IPS DF 6.9 (cell line): ENCODE measurements around the gene KDSR.

Source experiments
- DNase-seq: peaks from one replicate; pipeline ENCODE4 v3.0.0-alpha.2; 2013; ENCODE audit warnings: low read depth, low spot score
- H3K27ac ChIP-seq: one replicate; pipeline ENCODE4 v1.5.1; 2013; ENCODE audit warnings: low read length, control low read depth
- H3K27me3 ChIP-seq: 2 replicates; pipeline ENCODE4 v1.6.1; 2013; ENCODE audit warnings: mild to moderate bottlenecking, low read length; ENCODE audit not compliant: control insufficient read depth, insufficient read depth
- H3K36me3 ChIP-seq: 2 replicates; pipeline ENCODE4 v1.6.1; 2013; ENCODE audit warnings: low read length; ENCODE audit not compliant: control insufficient read depth, insufficient read depth
- H3K4me1 ChIP-seq: 2 replicates; pipeline ENCODE4 v1.6.1; 2013; ENCODE audit warnings: low read length; ENCODE audit not compliant: control insufficient read depth, insufficient read depth
- H3K4me3 ChIP-seq: 2 replicates; pipeline ENCODE4 v1.5.1; 2013; ENCODE audit warnings: mild to moderate bottlenecking, low read length
- H3K9me3 ChIP-seq: 2 replicates; pipeline ENCODE4 v1.6.1; 2013; ENCODE audit warnings: low read length, inconsistent platforms; ENCODE audit not compliant: control insufficient read depth, insufficient read depth
- WGBS: extraction: QIAGEN DNeasy Blood & Tissue Kit; methylation state at CpG from one replicate; pipeline ENCODE4 v1.1.7; 2013; ENCODE audit warnings: mixed read lengths, missing lambda C conversion rate; ENCODE audit not compliant: insufficient read length, insufficient coverage; 5-methylcytosine and 5-hydroxymethylcytosine counted together

Gene KDSR

DNA sequence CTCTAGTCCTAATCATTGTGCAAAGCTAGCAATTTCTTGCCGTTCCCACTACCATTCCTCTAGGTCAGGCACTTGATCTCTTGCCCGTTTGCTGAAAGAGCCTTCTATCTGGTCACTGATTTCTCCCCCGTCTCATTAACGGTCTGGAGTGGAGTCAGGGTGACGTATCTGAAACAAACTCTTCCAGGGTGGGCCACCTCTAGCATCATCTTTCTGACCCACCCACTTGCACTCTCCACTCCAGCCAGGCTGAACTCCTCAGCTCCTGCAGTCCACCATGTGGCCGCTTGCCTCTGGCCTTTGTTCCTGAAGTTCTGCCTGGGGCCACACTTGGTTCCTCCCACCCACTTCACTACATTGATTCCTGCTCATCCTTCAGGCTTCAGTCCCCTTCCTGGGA, 60.8 kb downstream of the KDSR start:
- Histone ChIP-seq H3K4me1 (no peaks in the 10 kb centered on the region), H3K27ac (no peak overlapping the region), H3K4me3 (no peak overlapping the region)

DNA sequence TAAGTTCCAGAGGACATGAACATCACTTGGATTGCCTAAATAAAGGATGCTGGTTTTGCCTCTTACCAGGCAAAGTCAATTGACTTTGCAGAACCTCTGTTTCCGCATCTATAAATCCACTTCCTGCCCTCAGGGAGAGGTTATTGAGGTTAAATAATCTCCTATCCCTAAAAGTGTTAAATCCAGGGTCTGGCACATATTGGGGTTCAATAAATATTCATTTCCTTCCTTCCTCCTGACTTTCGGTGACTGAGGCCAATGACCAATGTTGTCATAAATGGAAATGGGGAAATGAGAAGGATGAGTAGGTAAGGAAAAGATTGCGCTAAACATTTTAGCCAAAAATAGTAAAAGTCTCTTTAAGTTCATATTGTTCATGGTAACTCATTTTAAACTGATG, 63.5 kb downstream of the KDSR start:
- no peaks in the 10 kb centered on the region for H3K36me3 ChIP-seq
- H3K27me3 ChIP-seq, result no peaks in the 10 kb centered on the region
- no peak overlapping the region for H3K27ac ChIP-seq
- H3K9me3 ChIP-seq, result no peaks in the 10 kb centered on the region
- no peak overlapping the region for H3K4me3 ChIP-seq
- no CpG with 5 or more reads among the region's 3 CpGs for WGBS
- no peaks in the 10 kb centered on the region for H3K4me1 ChIP-seq
- DNase-seq, result no peak

More for the DNA sequence above, 60.8 kb downstream of the KDSR start:
- no peak for DNase-seq
- Histone ChIP-seq H3K27me3 (no peaks in the 10 kb centered on the region), H3K36me3 (no peaks in the 10 kb centered on the region), H3K9me3 (no peaks in the 10 kb centered on the region)
- WGBS, result no CpG with 5 or more reads among the region's 6 CpGs

DNA sequence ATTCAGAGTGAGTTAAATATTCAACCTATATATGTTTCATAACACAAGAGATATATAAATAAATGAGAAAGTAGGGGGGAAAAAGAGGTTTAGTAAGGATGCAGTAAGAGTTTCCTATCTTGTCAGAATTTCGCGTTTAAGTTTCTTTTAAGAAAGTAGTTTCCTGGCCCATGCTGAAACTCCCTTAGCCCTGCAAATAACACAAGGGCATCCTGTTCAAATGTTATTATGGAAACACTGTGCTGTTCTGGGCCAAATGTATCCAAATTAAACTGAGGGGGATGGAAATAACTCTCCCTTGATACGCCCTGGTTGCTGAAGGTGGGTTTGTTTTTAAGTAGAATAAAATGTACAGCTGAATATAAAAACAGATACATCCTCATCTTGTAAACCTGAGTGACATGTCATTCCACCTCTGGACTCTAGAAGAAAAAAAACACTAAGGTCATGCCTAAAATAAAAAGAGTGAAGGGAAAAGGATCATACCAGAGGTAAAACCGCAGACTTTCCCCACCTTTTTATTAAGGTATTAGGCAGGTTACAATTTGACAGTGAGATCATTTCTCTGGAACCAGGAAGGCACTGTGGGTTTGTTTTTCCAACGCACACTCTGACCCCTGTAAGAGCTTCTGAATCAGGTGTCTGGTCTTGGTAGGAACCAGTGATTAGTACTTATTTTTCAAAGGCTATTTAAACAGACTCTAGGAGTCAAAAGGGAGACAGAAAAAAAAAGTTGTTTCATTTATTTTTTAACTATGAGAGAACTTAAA, 64.2 kb downstream of the KDSR start:
- no peak for DNase-seq
- H3K27ac ChIP-seq, result no peak overlapping the region
- H3K36me3 ChIP-seq, result no peaks in the 10 kb centered on the region
- H3K4me1 ChIP-seq, result peaks cover 3% of the 10 kb centered on the region; the same call in 1 of the 2 replicates
- H3K27me3 ChIP-seq, result no peaks in the 10 kb centered on the region
- H3K9me3 ChIP-seq, result no peaks in the 10 kb centered on the region
- no peak overlapping the region for H3K4me3 ChIP-seq
- no CpG with 5 or more reads among the region's 5 CpGs for WGBS

DNA sequence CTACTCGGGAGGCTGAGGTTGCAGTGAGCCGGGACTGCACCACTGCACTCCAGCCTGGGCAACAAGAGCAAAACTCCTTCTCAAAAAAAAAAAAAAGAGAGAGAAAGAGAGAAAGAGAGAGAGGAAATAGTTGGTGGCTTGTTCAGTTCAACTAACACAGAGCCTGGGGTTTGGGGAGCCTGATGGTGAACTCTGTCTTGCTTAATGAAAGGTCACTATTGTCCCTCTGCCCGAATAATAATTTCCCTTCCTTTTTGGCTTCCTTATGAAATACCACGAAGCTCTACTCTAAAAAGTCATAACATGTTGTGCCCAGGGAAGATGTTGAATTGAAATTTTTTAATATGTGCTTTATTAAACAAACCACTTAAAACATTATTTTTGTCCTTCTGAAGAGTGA, 64.8 kb downstream of the KDSR start:
- H3K4me3 ChIP-seq, result no peak overlapping the region
- H3K27ac ChIP-seq, result no peak overlapping the region
- peaks cover 3% of the 10 kb centered on the region; the same call in 1 of the 2 replicates for H3K4me1 ChIP-seq
- no peaks in the 10 kb centered on the region for H3K27me3 ChIP-seq
- no peak for DNase-seq
- no peaks in the 10 kb centered on the region for H3K36me3 ChIP-seq
- WGBS, result no CpG with 5 or more reads among the region's 4 CpGs
- H3K9me3 ChIP-seq, result no peaks in the 10 kb centered on the region

DNA sequence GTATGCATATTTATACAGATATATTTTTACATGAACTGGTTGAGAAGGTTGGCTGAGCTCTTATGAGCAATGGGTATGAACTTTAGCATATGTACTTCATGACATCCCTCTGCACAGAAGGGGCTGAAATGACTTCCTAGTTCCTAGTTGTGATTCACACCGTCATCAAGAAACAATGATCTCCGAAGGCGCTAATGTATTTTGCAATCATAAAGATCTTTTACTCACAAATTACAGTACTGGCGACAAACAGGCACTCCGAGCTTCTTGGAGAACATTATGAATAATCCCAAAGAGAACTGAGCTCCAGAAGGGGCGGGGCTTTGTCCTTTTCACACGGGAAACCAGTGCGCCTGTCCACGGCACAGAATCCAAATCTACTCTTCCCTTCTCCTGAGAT, 65.6 kb downstream of the KDSR start:
- WGBS, result no CpG with 5 or more reads among the region's 9 CpGs
- DNase-seq, result no peak
- Histone ChIP-seq H3K4me3 (no peak overlapping the region), H3K27ac (no peak overlapping the region), H3K4me1 (peaks cover 3% of the 10 kb centered on the region; the same call in 1 of the 2 replicates), H3K36me3 (no peaks in the 10 kb centered on the region), H3K9me3 (no peaks in the 10 kb centered on the region), H3K27me3 (no peaks in the 10 kb centered on the region)

DNA sequence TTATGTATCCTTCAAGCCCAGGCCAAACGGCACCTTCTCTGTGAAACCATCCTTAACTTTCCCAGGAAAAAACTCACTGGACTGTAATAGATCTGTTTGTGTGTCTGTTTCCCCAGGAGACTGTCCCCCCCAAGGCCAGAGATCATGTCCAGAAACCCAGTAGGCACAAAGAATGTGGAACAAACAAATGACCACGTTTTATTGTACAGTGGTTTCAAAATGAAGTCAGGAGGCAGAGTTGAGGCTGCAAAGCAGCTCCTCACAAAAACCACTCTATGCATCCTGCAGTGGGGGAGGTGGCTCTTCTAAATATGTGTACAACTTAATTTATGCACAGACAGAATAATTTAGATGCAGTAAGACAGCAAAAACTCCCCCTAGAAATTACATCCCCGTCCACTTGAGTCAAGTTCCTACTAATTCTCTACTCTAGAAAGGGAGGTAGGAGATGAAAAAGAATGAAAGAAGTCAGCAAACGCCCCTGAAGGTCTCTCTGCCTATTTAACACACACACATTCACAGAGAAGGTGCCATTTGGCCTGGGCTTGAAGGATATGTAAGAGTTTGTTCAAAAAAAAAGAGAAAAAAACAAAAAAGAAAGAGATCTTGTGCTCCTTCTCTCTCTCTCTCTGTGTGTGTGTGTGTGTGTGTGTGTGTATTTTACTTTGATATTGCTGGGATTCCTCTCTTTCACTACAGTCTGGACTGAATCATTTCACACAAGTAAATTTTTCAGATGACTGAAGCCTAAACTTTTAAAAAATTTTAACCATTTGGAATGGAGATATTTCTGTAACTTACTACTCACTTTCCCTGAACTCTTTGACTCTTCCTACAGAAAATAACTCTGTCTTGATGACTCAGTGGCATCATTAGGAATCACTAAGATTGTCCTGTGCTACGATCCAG, 66.9 kb downstream of the KDSR start:
- Histone ChIP-seq H3K27me3 (no peaks in the 10 kb centered on the region), H3K27ac (no peak overlapping the region), H3K9me3 (no peaks in the 10 kb centered on the region), H3K36me3 (no peaks in the 10 kb centered on the region), H3K4me3 (no peak overlapping the region), H3K4me1 (peaks cover 3% of the 10 kb centered on the region; the same call in 1 of the 2 replicates)
- no CpG with 5 or more reads among the region's 5 CpGs for WGBS
- no peak for DNase-seq

DNA sequence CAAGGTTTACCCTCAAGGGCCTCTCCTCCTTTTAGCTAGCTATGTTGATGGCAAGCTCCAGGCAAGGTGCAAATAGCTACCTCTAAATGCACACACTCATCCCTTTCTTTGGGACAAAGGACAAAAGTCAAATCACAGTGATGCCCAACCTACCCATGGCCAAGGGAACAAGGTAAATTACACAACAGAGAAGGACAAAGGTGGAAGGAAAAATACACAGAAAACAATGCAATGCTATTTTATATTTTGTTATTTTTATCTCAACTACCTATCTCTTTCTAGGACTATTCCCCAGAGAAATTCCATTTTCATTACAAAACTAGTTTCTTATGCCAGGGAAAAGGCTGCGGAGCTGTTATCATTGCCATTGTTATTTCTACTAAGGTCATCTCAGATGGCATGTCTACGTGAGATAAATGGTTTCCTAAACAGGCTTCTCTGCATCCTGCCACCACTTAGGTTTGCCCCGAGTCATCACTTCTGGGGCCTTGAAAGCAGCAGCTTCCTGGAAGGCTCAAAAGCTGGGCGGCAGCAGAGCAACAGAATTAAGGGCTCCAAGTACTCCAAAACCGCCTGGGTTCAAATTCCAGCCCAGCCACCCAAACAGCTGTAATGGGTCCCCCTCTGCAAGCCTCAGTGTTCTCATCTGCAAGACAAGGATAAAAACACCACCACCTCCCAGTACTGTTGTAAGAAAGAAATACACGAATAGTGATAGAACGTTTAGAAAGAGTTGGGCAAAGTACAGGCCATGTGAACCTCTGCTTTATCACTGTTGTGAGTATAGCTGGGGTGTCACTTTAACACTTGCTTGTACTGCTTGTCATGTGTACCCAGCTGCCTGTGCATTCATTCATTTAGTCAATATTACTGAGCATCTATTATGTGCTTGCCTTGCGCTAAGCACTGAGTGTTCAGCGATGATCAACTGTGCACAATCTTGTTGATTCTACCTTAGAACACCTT, 68.3 kb downstream of the KDSR start:
- Histone ChIP-seq H3K4me3 (no peak overlapping the region), H3K27me3 (no peaks in the 10 kb centered on the region), H3K4me1 (peaks cover 3% of the 10 kb centered on the region; the same call in 1 of the 2 replicates), H3K9me3 (no peaks in the 10 kb centered on the region), H3K27ac (no peak overlapping the region), H3K36me3 (no peaks in the 10 kb centered on the region)
- WGBS, result no CpG with 5 or more reads among the region's 9 CpGs
- DNase-seq, result no peak

DNA sequence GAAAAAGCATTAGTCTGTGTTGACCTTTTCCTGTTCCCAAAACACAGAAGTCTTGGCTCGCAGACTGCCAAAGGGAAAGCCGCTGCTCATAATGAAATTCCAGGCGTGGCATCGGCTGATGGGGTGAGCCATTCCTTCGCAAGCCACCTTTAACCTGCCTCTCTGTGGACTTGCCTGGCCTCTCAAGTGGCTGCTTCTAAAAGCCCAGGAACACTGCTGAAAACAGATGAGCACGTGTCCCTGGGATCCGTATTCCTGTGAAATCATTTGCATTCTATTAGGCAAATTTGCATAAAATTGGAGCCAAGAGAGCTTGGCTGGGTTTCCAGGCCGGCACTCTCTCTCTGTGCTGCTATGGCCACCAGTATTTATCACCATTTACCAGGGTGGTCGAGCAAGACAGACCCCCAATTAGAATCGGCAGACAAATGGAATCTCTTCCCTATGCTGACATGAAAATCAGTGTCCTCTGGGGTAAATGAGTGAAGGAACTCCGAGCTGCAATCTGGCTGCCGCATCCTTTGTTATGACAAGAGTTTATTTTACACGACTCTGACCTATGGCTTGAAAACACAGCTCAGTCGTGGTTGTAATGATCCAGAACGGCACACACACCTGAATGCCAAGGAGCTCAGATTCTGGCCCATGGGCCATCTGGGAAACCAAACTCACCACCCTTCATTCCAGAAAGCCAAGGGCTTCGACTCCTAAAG, 69.2 kb downstream of the KDSR start:
- WGBS, result no CpG with 5 or more reads among the region's 16 CpGs
- no peak overlapping the region for H3K4me3 ChIP-seq
- no peaks in the 10 kb centered on the region for H3K36me3 ChIP-seq
- no peak for DNase-seq
- H3K4me1 ChIP-seq, result peaks cover 3% of the 10 kb centered on the region; the same call in 1 of the 2 replicates
- no peaks in the 10 kb centered on the region for H3K27me3 ChIP-seq
- no peaks in the 10 kb centered on the region for H3K9me3 ChIP-seq
- H3K27ac ChIP-seq, result no peak overlapping the region

DNA sequence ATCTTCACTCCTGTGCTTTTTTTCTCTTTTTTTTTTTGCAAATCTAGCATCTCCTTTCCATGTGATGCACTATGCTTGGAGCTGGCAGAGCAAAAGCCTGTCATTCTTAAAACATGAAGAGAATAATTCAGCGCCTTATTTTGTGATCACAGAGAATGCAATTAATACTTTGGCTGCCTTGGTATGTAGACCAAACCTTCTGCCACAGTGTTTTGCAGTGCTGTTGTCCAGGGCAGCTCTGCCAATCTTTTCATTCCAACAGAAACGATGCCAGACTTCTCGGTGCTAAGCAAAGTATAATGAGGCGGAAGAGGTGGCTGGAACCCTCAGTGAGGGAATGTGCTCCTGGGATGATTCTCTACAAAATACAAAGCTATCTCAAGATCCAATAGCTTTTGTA, 73.1 kb downstream of the KDSR start:
- no CpG with 5 or more reads among the region's 4 CpGs for WGBS
- Histone ChIP-seq H3K4me1 (peaks cover 3% of the 10 kb centered on the region; the same call in 1 of the 2 replicates), H3K9me3 (no peaks in the 10 kb centered on the region), H3K27me3 (no peaks in the 10 kb centered on the region), H3K4me3 (no peak overlapping the region), H3K36me3 (no peaks in the 10 kb centered on the region), H3K27ac (no peak overlapping the region)
- DNase-seq, result no peak
